HEK293 (cell line): ENCODE measurements around the gene TRUB2.

Experiments used
- CTCF ChIA-PET: fragments of 350-600 bp; formaldehyde crosslinking; extraction: SDS; loops from one replicate; lab custom pipeline; 2021; ENCODE audit warnings: antibody characterized with exemption; lab: Yijun Ruan, JAX
- POLR2A ChIA-PET: fragments of 300-600 bp; formaldehyde crosslinking; extraction: SDS; loops from one replicate; lab custom pipeline; 2020; ENCODE audit warnings: antibody characterized with exemption, inconsistent platforms; lab: Yijun Ruan, JAX
- H3K27ac ChIP-seq: fragments of 200-500 bp; sonication (Bioruptor generic); 2 replicates; pipeline ENCODE4 v1.5.1; 2014; ENCODE audit warnings: low read depth, low read length, control low read depth, inconsistent platforms; ENCODE audit errors: extremely low read depth
- H3K36me3 ChIP-seq, 2 experiments: fragments of 200-500 bp in 1 of 2; sonication (Bioruptor generic) in 1 of 2; 1 replicate in 1 of 2; 2 replicates in 1 of 2; pipeline ENCODE4 v1.5.1; 2014 to 2017; ENCODE audit warnings: inconsistent platforms in 2 of 2, low read length in 2 of 2; ENCODE audit not compliant: control insufficient read depth in 2 of 2, insufficient read depth in 1 of 2
- H3K4me1 ChIP-seq: fragments of 200-500 bp; sonication (Bioruptor generic); 2 replicates; pipeline ENCODE4 v1.5.1; 2014; ENCODE audit warnings: mild to moderate bottlenecking, low read length, inconsistent platforms; ENCODE audit not compliant: control insufficient read depth, insufficient read depth
- H3K4me3 ChIP-seq: 2 replicates; pipeline ENCODE4 v1.5.1; 2011; ENCODE audit warnings: low read depth, mild to moderate bottlenecking, control low read depth, low read length, moderate library complexity
- H3K9me3 ChIP-seq: fragments of 200-500 bp; sonication (Bioruptor generic); 2 replicates; pipeline ENCODE4 v1.5.1; 2014; ENCODE audit warnings: low read depth, low read length, inconsistent platforms; ENCODE audit not compliant: control insufficient read depth, insufficient read depth
- EGR2 ChIP-seq: fragments of 450-650 bp; formaldehyde crosslinking; IDR thresholded peaks from 2 replicates; pipeline ENCODE4 v1.5.1; 2016; ENCODE audit warnings: low read depth, missing biosample characterization, missing genetic modification characterization
- KLF10 ChIP-seq: fragments of 450-650 bp; IDR thresholded peaks from 2 replicates; pipeline ENCODE4 v1.5.1; 2018; ENCODE audit warnings: missing biosample characterization, mild to moderate bottlenecking, missing genetic modification characterization
- KLF7 ChIP-seq: fragments of 450-650 bp; formaldehyde crosslinking; IDR thresholded peaks from 2 replicates; pipeline ENCODE4 v1.5.1; 2016; ENCODE audit warnings: missing biosample characterization, missing genetic modification characterization, borderline replicate concordance
- RBAK ChIP-seq: fragments of 450-650 bp; formaldehyde crosslinking; IDR thresholded peaks from 2 replicates; pipeline ENCODE4 v1.5.1; 2016; ENCODE audit warnings: missing biosample characterization, missing genetic modification characterization
- SETDB1 ChIP-seq: IDR thresholded peaks from one replicate; pipeline ENCODE4 v1.6.1; 2017; ENCODE audit warnings: mild to moderate bottlenecking, low read length, moderate library complexity, mixed read lengths; ENCODE audit not compliant: insufficient read length
- SP2 ChIP-seq: fragments of 450-650 bp; formaldehyde crosslinking; IDR thresholded peaks from 2 replicates; pipeline ENCODE4 v1.5.1; 2016; ENCODE audit warnings: missing biosample characterization, missing genetic modification characterization
- TRIM28 ChIP-seq: IDR thresholded peaks from 2 replicates; pipeline ENCODE4 v1.6.1; 2011; ENCODE audit warnings: low read length, control low read depth, borderline replicate concordance
- YY2 ChIP-seq: fragments of 450-650 bp; formaldehyde crosslinking; IDR thresholded peaks from 2 replicates; pipeline ENCODE4 v1.5.1; 2016; ENCODE audit warnings: missing biosample characterization, missing genetic modification characterization
- ZBTB21 ChIP-seq: fragments of 450-650 bp; formaldehyde crosslinking; IDR thresholded peaks from 2 replicates; pipeline ENCODE4 v1.5.1; 2017; ENCODE audit warnings: missing biosample characterization, missing genetic modification characterization
- ZFP41 ChIP-seq: fragments of 450-650 bp; formaldehyde crosslinking; IDR thresholded peaks from 2 replicates; pipeline ENCODE4 v1.5.1; 2016; ENCODE audit warnings: missing biosample characterization, missing genetic modification characterization, borderline replicate concordance
- ZNF114 ChIP-seq: fragments of 450-650 bp; formaldehyde crosslinking; IDR thresholded peaks from 2 replicates; pipeline ENCODE4 v1.5.0; 2017; ENCODE audit warnings: missing biosample characterization, missing genetic modification characterization
- ZNF121 ChIP-seq: fragments of 450-650 bp; formaldehyde crosslinking; IDR thresholded peaks from 2 replicates; pipeline ENCODE4 v1.5.1; 2016; ENCODE audit warnings: missing biosample characterization, missing genetic modification characterization
- ZNF146 ChIP-seq: fragments of 450-650 bp; formaldehyde crosslinking; IDR thresholded peaks from 2 replicates; pipeline ENCODE4 v1.5.1; 2016; ENCODE audit warnings: missing biosample characterization, missing genetic modification characterization
- ZNF223 ChIP-seq: fragments of 450-650 bp; formaldehyde crosslinking; IDR thresholded peaks from 2 replicates; pipeline ENCODE4 v1.5.1; 2016; ENCODE audit warnings: missing biosample characterization, missing genetic modification characterization
- ZNF23 ChIP-seq: fragments of 450-650 bp; formaldehyde crosslinking; IDR thresholded peaks from 2 replicates; pipeline ENCODE4 v1.5.1; 2016; ENCODE audit warnings: missing biosample characterization, missing genetic modification characterization, borderline replicate concordance
- ZNF274 ChIP-seq, 2 experiments: fragments of 200-500 bp in 1 of 2; fragments of 450-650 bp in 1 of 2; sonication (Bioruptor generic) in 1 of 2; formaldehyde crosslinking in 1 of 2; IDR thresholded peaks; 2 replicates each; pipeline versions ENCODE4 v1.5.1 to v1.6.1; 2014 to 2016; ENCODE audit warnings: borderline replicate concordance in 1 of 2, inconsistent platforms in 1 of 2, low read length in 1 of 2, missing biosample characterization in 1 of 2, missing genetic modification characterization in 1 of 2
- ZNF335 ChIP-seq: fragments of 450-650 bp; formaldehyde crosslinking; conservative IDR thresholded peaks from 2 replicates; pipeline ENCODE4 v1.5.1; 2016; ENCODE audit warnings: missing biosample characterization, missing genetic modification characterization
- ZNF341 ChIP-seq: fragments of 450-650 bp; formaldehyde crosslinking; IDR thresholded peaks from 2 replicates; pipeline ENCODE4; 2016; ENCODE audit warnings: low read depth, missing biosample characterization, missing genetic modification characterization
- ZNF404 ChIP-seq: fragments of 450-650 bp; formaldehyde crosslinking; IDR thresholded peaks from 2 replicates; pipeline ENCODE4 v1.5.1; 2017; ENCODE audit warnings: missing biosample characterization, missing genetic modification characterization
- ZNF423 ChIP-seq: fragments of 450-650 bp; formaldehyde crosslinking; IDR thresholded peaks from 2 replicates; pipeline ENCODE4 v1.5.1; 2016; ENCODE audit warnings: missing biosample characterization, missing genetic modification characterization
- ZNF433 ChIP-seq: fragments of 450-650 bp; formaldehyde crosslinking; IDR thresholded peaks from 2 replicates; pipeline ENCODE4 v1.5.1; 2016; ENCODE audit warnings: missing biosample characterization, missing genetic modification characterization, low read depth
- ZNF501 ChIP-seq: fragments of 450-650 bp; formaldehyde crosslinking; IDR thresholded peaks from 2 replicates; pipeline ENCODE4 v1.5.1; 2016; ENCODE audit warnings: missing biosample characterization, missing genetic modification characterization
- ZNF555 ChIP-seq: fragments of 450-650 bp; formaldehyde crosslinking; conservative IDR thresholded peaks from 2 replicates; pipeline ENCODE4 v1.5.1; 2017; ENCODE audit warnings: missing biosample characterization, mild to moderate bottlenecking, missing genetic modification characterization, inconsistent platforms
- ZNF621 ChIP-seq: fragments of 450-650 bp; formaldehyde crosslinking; IDR thresholded peaks from 2 replicates; pipeline ENCODE4 v1.5.1; 2017; ENCODE audit warnings: missing biosample characterization, missing genetic modification characterization
- ZNF626 ChIP-seq: fragments of 450-650 bp; sonication (Bioruptor Pico); formaldehyde crosslinking; IDR thresholded peaks from 2 replicates; pipeline ENCODE4 v1.5.1; 2018; ENCODE audit warnings: missing biosample characterization, missing genetic modification characterization, inconsistent platforms
- ZNF654 ChIP-seq: fragments of 450-650 bp; formaldehyde crosslinking; IDR thresholded peaks from 2 replicates; pipeline ENCODE4 v1.5.1; 2016; ENCODE audit warnings: low read depth, missing biosample characterization, missing genetic modification characterization
- ZNF76 ChIP-seq: fragments of 450-650 bp; formaldehyde crosslinking; IDR thresholded peaks from 2 replicates; pipeline ENCODE4; 2016; ENCODE audit warnings: low read depth, missing biosample characterization, missing genetic modification characterization, borderline replicate concordance
- ZNF776 ChIP-seq: fragments of 450-650 bp; formaldehyde crosslinking; IDR thresholded peaks from 2 replicates; pipeline ENCODE4 v1.5.0; 2017; ENCODE audit warnings: missing biosample characterization, missing genetic modification characterization, borderline replicate concordance
- ZNF785 ChIP-seq: fragments of 450-650 bp; formaldehyde crosslinking; IDR thresholded peaks from 2 replicates; pipeline ENCODE4 v1.5.1; 2016; ENCODE audit warnings: missing biosample characterization, missing genetic modification characterization
- ZSCAN23 ChIP-seq: fragments of 450-650 bp; formaldehyde crosslinking; IDR thresholded peaks from 2 replicates; pipeline ENCODE4 v1.5.1; 2016; ENCODE audit warnings: missing biosample characterization, missing genetic modification characterization
- TF ChIP-seq, protein P1 (sequence below): fragments of 450-650 bp; formaldehyde crosslinking; IDR thresholded peaks from 2 replicates; pipeline ENCODE4 v1.5.1; 2016; ENCODE audit warnings: missing biosample characterization, missing genetic modification characterization, borderline replicate concordance
- TF ChIP-seq, protein P2 (sequence below): fragments of 450-650 bp; formaldehyde crosslinking; IDR thresholded peaks from 2 replicates; pipeline ENCODE4 v1.5.1; 2016; ENCODE audit warnings: missing biosample characterization, missing genetic modification characterization, low read depth

TRUB2 gene, protein sequence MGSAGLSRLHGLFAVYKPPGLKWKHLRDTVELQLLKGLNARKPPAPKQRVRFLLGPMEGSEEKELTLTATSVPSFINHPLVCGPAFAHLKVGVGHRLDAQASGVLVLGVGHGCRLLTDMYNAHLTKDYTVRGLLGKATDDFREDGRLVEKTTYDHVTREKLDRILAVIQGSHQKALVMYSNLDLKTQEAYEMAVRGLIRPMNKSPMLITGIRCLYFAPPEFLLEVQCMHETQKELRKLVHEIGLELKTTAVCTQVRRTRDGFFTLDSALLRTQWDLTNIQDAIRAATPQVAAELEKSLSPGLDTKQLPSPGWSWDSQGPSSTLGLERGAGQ

DNA sequence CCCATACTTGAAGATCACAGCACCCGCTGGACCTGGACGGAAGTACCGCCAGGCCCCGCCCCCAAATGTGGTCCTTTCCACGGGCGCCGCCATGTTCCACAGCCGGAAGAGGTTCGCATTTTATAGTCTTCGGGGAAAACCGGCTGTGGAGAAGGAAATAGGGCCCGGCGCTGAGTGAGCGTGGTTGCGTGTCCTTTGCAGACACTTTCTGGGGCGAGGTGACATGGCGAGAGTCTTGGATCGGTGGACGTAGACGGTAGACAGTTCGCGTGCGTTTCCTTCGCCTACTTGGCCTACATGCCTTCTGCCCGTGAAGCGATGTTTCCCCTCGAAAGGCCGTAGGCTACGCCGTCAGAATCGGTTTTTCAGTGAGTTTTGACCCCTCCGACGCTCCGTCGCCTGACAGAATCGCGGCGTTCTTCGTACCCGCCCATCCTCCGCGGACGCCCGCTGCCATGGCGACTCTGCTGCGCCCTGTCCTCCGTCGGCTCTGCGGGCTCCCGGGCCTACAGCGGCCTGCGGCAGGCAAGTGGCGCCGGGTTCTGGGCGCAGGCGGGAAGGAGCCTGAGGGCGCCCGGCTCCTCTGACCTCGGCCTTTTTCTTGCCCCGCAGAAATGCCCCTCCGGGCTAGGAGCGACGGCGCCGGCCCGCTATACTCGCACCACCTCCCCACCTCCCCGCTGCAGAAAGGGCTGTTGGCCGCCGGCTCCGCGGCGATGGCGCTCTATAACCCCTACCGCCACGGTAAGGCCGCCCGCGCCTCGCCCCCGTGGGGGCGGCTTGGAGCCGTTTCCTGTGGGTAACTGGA is at the start of gene TRUB2, which contains the start of gene COQ4:
TSS of gene TRUB2 (minus strand) at position 44 of the 808 bp plus-strand sequence. CDS start at position 5, 39 bp downstream.
TSS of gene COQ4 (plus strand) at position 436 of the 808 bp plus-strand sequence. CDS start at position 456, 20 bp downstream.
- POLR2A ChIA-PET = interaction anchor here (1.2 to 2.2 kb wide), 2 partner anchors 19 to 46 kb away, joined by 3 to 6 read pairs; partner anchors contain the start of gene SWI5
- Histone ChIP-seq H3K9me3 (no peaks in the 10 kb centered on the region), H3K36me3 (peaks cover 0 to 36% of the 10 kb centered on the region in 2 experiments; a peak in 1 of 3 replicates), H3K27ac (peak within 1 kb of the TSS; percentile 54), H3K4me3 (peak within 1 kb of the TSS; percentile 87), H3K4me1 (no peaks in the 10 kb centered on the region)
- CTCF ChIA-PET = no interaction called here
- TF ChIP-seq ZNF335 (tag by site-specific recombination) (no peak), ZNF404 (no peak), ZNF114 (tag by site-specific recombination) (no peak), SP2 (tag by site-specific recombination) (peak; percentile 76), ZNF501 (tag by site-specific recombination) (peak; percentile 98), ZNF423 (tag by site-specific recombination) (no peak), ZNF776 (tag by site-specific recombination) (no peak), KLF7 (tag by site-specific recombination) (peak; percentile 78; the same call in 1 of the 2 replicates), ZNF76 (peak; percentile 77; the same call in 1 of the 2 replicates), ZSCAN23 (tag by site-specific recombination) (peak; percentile 73; the same call in 1 of the 2 replicates), ZBTB21 (tag by site-specific recombination) (peak; percentile 73), ZNF341 (tag by site-specific recombination) (peak; percentile 41; the same call in 1 of the 2 replicates), ZFP41 (tag by site-specific recombination) (no peak), ZNF274 (IDR thresholded peaks at IDR 0.05; ENCODE audit: low read length) (no peak), ZNF274 (tag by site-specific recombination; IDR thresholded peaks at IDR 0.05; ENCODE audit: borderline replicate concordance) (no peak), ZNF654 (tag by site-specific recombination) (no peak), ZNF555 (tag by site-specific recombination) (no peak), ZNF23 (tag by site-specific recombination) (no peak), SETDB1 (no peak), TRIM28 (no peak; the same call in 1 of the 2 replicates), ZNF223 (tag by site-specific recombination) (no peak), EGR2 (tag by site-specific recombination) (peak; percentile 22; the same call in 1 of the 2 replicates), ZNF626 (tag by site-specific recombination) (no peak), ZNF121 (tag by site-specific recombination) (peak; percentile 70; the same call in 1 of the 2 replicates), YY2 (tag by site-specific recombination) (peak; percentile 97), RBAK (no peak), ZNF433 (no peak), ZNF146 (no peak), KLF10 (peak; percentile 69), ZNF785 (tag by site-specific recombination) (peak; percentile 92), ZNF621 (tag by site-specific recombination) (no peak)
- TF ChIP-seq, protein P1, sequence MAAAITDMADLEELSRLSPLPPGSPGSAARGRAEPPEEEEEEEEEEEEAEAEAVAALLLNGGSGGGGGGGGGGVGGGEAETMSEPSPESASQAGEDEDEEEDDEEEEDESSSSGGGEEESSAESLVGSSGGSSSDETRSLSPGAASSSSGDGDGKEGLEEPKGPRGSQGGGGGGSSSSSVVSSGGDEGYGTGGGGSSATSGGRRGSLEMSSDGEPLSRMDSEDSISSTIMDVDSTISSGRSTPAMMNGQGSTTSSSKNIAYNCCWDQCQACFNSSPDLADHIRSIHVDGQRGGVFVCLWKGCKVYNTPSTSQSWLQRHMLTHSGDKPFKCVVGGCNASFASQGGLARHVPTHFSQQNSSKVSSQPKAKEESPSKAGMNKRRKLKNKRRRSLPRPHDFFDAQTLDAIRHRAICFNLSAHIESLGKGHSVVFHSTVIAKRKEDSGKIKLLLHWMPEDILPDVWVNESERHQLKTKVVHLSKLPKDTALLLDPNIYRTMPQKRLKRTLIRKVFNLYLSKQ (tag by site-specific recombination) = no peak
- TF ChIP-seq, protein P2, sequence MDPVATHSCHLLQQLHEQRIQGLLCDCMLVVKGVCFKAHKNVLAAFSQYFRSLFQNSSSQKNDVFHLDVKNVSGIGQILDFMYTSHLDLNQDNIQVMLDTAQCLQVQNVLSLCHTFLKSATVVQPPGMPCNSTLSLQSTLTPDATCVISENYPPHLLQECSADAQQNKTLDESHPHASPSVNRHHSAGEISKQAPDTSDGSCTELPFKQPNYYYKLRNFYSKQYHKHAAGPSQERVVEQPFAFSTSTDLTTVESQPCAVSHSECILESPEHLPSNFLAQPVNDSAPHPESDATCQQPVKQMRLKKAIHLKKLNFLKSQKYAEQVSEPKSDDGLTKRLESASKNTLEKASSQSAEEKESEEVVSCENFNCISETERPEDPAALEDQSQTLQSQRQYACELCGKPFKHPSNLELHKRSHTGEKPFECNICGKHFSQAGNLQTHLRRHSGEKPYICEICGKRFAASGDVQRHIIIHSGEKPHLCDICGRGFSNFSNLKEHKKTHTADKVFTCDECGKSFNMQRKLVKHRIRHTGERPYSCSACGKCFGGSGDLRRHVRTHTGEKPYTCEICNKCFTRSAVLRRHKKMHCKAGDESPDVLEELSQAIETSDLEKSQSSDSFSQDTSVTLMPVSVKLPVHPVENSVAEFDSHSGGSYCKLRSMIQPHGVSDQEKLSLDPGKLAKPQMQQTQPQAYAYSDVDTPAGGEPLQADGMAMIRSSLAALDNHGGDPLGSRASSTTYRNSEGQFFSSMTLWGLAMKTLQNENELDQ (tag by site-specific recombination) = no peak
